Progenitor cell of endocrine pancreas (in vitro differentiated cells): ENCODE results near the gene CFL1. TPM values are rescaled to one million over a fixed set of nuclear protein-coding genes. Genes with fewer than 3 reads are reported as not detected.

ENCODE experiments used
- DNase-seq: peaks from one replicate; pipeline ENCODE4 v3.0.0; 2021; ENCODE audit warnings: low spot score; ENCODE audit not compliant: unreplicated experiment
- H3K27ac Mint-ChIP-seq: 2 replicates; pipeline ENCODE4 v1.8.0; 2021; ENCODE audit warnings: mild to moderate bottlenecking, moderate library complexity, mixed read lengths
- H3K27me3 Mint-ChIP-seq: 2 replicates; pipeline ENCODE4 v1.8.0; 2021; ENCODE audit warnings: mixed read lengths
- H3K36me3 Mint-ChIP-seq: 2 replicates; pipeline ENCODE4 v1.8.0; 2022; ENCODE audit warnings: mixed read lengths; ENCODE audit not compliant: insufficient read depth
- H3K4me1 Mint-ChIP-seq: 2 replicates; pipeline ENCODE4 v1.8.0; 2021; ENCODE audit warnings: low read depth, mixed read lengths
- H3K4me3 Mint-ChIP-seq: 2 replicates; pipeline ENCODE4 v1.8.0; 2021; ENCODE audit warnings: low read depth, mild to moderate bottlenecking, moderate library complexity, mixed read lengths
- H3K9me3 Mint-ChIP-seq: 2 replicates; pipeline ENCODE4 v1.8.0; 2021; ENCODE audit warnings: low read depth, mixed read lengths
- total RNA-seq: library from RNA; stranded (reverse); gene quantifications from 2 replicates; pipeline ENCODE4 v1.2.1, GENCODE V29; 2021
- TF ChIP-seq, protein P1 (sequence below): fragments of 200-600 bp; sonication (generic); IDR thresholded peaks from one replicate; pipeline ENCODE4 v1.5.0; 2021; ENCODE audit warnings: antibody characterized with exemption, mild to moderate bottlenecking; ENCODE audit not compliant: unreplicated experiment

The CFL1 gene
- total RNA-seq, 1 donor from 2014 or later, result 890 TPM

- H3K27ac Mint-ChIP-seq, result no peak overlapping the region
- TF ChIP-seq, protein P1, sequence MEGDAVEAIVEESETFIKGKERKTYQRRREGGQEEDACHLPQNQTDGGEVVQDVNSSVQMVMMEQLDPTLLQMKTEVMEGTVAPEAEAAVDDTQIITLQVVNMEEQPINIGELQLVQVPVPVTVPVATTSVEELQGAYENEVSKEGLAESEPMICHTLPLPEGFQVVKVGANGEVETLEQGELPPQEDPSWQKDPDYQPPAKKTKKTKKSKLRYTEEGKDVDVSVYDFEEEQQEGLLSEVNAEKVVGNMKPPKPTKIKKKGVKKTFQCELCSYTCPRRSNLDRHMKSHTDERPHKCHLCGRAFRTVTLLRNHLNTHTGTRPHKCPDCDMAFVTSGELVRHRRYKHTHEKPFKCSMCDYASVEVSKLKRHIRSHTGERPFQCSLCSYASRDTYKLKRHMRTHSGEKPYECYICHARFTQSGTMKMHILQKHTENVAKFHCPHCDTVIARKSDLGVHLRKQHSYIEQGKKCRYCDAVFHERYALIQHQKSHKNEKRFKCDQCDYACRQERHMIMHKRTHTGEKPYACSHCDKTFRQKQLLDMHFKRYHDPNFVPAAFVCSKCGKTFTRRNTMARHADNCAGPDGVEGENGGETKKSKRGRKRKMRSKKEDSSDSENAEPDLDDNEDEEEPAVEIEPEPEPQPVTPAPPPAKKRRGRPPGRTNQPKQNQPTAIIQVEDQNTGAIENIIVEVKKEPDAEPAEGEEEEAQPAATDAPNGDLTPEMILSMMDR, result no peak
- H3K4me3 Mint-ChIP-seq, result peak overlapping the region; percentile 89
- peaks cover 24% of the 10 kb centered on the region for H3K36me3 Mint-ChIP-seq
- H3K27me3 Mint-ChIP-seq, result no peaks in the 10 kb centered on the region
- peaks cover 27% of the 10 kb centered on the region for H3K4me1 Mint-ChIP-seq
- H3K9me3 Mint-ChIP-seq, result no peaks in the 10 kb centered on the region
- DNase-seq, result peak; percentile 45
Measured at GRCh38 chr11:65857500-65857852, 504 bp downstream of the CFL1 start.

- TF ChIP-seq, protein P1, result no peak
- no peaks in the 10 kb centered on the region for H3K27me3 Mint-ChIP-seq
- H3K36me3 Mint-ChIP-seq, result peaks cover 27% of the 10 kb centered on the region
- DNase-seq, result peak; percentile 48
- H3K27ac Mint-ChIP-seq, result peak overlapping the region; percentile 95
- H3K9me3 Mint-ChIP-seq, result no peaks in the 10 kb centered on the region
- peaks cover 27% of the 10 kb centered on the region for H3K4me1 Mint-ChIP-seq
- H3K4me3 Mint-ChIP-seq, result peak overlapping the region; percentile 89
Measured at GRCh38 chr11:65856689-65857499, 1.1 kb downstream of the CFL1 start.

GRCh38 chr11:65855927-65856363, 2.0 kb downstream of the CFL1 start:
- H3K4me1 Mint-ChIP-seq, result peaks cover 23% of the 10 kb centered on the region
- H3K9me3 Mint-ChIP-seq, result no peaks in the 10 kb centered on the region
- H3K36me3 Mint-ChIP-seq, result peaks cover 31% of the 10 kb centered on the region
- DNase-seq, result no peak
- H3K27me3 Mint-ChIP-seq, result no peaks in the 10 kb centered on the region
- peak overlapping the region; percentile 95 for H3K27ac Mint-ChIP-seq
- peak overlapping the region; percentile 89 for H3K4me3 Mint-ChIP-seq
- TF ChIP-seq, protein P1, result no peak

DNA sequence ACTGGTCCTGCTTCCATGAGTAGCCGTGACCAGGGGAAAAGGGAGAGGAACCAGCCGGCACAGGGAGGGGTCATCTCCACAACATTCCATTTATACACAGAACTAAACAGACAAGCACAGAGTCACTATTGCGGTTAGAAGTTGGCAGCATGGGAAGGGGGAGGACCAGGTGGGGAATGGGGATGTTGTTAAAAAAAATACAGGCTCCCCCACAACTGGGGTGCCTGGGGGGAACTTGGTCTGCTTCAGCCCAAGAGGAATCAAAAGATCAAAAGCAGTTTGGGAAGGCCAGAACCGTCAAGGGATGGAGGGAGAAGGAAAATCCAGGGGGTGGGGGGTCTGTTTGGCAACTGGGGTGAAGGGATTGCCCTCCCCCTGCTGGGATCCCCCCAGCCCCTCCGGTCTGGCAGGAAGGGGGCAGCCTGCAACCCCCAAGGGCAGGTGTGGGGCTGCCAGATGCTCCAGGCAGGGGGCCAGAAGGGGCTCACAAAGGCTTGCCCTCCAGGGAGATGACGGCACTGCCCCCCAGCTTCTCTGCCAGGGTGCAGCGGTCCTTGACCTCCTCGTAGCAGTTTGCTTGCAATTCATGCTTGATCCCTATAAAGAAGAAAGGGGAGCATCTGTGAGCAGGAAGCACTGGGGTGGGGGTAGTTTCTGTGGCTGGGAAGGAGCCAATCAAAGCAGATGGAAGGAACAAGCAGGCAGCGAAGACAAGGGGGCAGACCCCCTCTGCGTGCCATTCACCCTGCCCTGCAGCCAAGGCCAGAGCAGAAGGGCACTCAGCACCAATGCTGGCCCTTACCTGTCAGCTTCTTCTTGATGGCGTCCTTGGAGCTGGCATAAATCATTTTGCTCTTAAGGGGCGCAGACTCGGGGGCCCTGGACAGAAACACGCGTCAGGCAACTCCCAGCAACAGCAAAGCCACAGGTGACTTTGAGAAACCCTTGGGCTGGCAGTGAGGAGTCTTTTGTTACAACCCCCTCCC, 2.8 kb downstream of the CFL1 start:
- DNase-seq, result no peak
- Mint-ChIP-seq H3K4me1 (peaks cover 21% of the 10 kb centered on the region), H3K36me3 (peaks cover 31% of the 10 kb centered on the region), H3K9me3 (no peaks in the 10 kb centered on the region), H3K27ac (peak overlapping the region; percentile 78), H3K4me3 (peak overlapping the region; percentile 89), H3K27me3 (no peaks in the 10 kb centered on the region)
- TF ChIP-seq, protein P1, result no peak

DNA sequence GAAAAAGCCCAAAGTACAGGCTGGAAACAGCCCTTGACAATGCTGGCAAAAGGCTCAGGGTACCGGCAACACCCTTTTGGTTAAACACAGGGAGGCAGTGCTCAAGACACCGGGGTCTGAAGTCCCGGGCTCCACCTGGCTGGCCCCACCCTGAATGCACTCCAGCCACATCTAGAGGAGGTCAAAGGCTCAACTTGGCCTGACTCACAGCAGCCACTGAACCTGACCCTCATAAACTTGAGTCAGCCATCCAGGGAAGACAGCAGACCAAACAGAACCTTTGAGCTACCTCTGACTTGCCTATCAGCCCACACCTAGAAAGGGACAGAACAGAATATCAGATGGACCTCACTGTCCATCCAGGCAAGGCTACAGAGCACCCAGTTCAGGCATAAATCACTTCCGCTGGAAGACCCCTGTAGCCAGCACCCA, 3.8 kb downstream of the CFL1 start:
- H3K9me3 Mint-ChIP-seq, result no peaks in the 10 kb centered on the region
- peaks cover 17% of the 10 kb centered on the region for H3K4me1 Mint-ChIP-seq
- H3K27ac Mint-ChIP-seq, result no peak overlapping the region
- H3K4me3 Mint-ChIP-seq, result peak overlapping the region; percentile 45
- TF ChIP-seq, protein P1, result no peak
- no peaks in the 10 kb centered on the region for H3K27me3 Mint-ChIP-seq
- DNase-seq, result no peak
- H3K36me3 Mint-ChIP-seq, result peaks cover 31% of the 10 kb centered on the region
